Omental fat pad (tissue), 4 donors: ENCODE data around the gene HTR2B. TPM values are rescaled to one million over a fixed set of nuclear protein-coding genes. Genes with fewer than 3 reads are reported as not detected.
"Not testable (repeated sequence)": the region's sequence is repeated elsewhere in the genome, so short reads cannot be mapped to it uniquely, and the experiment has no call there.

Experiments
- ATAC-seq: fragments of 150-250 bp; one replicate; pipeline ENCODE4 v1.9.1; 2016; ENCODE audit warnings: mild to moderate bottlenecking, moderate library complexity; ENCODE audit not compliant: low FRiP score
- DNase-seq: peaks from one replicate; pipeline ENCODE4 v3.0.0-alpha.2; 2019; ENCODE audit warnings: low spot score
- CTCF ChIP-seq, 3 donors: fragments of 450-650 bp; IDR thresholded peaks; one replicate each; pipeline ENCODE4 v1.5.1; 2016 to 2017; ENCODE audit warnings: antibody characterized with exemption in 3 of 3, mild to moderate bottlenecking in 3 of 3, moderate library complexity in 2 of 3
- total RNA-seq, 4 donors: library from RNA; depleted of rRNA; stranded (reverse); fragments of >200 nt; gene quantifications; one replicate each; pipeline ENCODE4 v1.1.0, GENCODE V29; 2016

The HTR2B gene
- total RNA-seq, 4 donors from 2014 or later, result 0.37 to 1.5 (median 0.87) TPM

GRCh38 chr2:231159306-231159705 lies 34.5 kb upstream of the HTR2B start:
- DNase-seq, result no peak
- ATAC-seq, result no peak
- no peak for TF ChIP-seq CTCF (IDR thresholded peaks at IDR 0.05)

- no peak for TF ChIP-seq CTCF (IDR thresholded peaks at IDR 0.05)
- peak; percentile 96 for ATAC-seq
- DNase-seq, result no peak
Observed at GRCh38 chr2:231152800-231153557, 28.1 kb upstream of the HTR2B start.

GRCh38 chr2:231146665-231147064 lies 21.8 kb upstream of the HTR2B start:
- ATAC-seq (no peak), DNase-seq (no peak)
- TF ChIP-seq CTCF (IDR thresholded peaks at IDR 0.05), result no peak

GRCh38 chr2:231144896-231145295 lies 20.1 kb upstream of the HTR2B start:
- no peak for TF ChIP-seq CTCF (IDR thresholded peaks at IDR 0.05)

GRCh38 chr2:231140808-231141207 lies 16.0 kb upstream of the HTR2B start:
- not testable (repeated sequence) for DNase-seq, ATAC-seq

More at GRCh38 chr2:231144896-231145295, 20.1 kb upstream of the HTR2B start:
- ATAC-seq (no peak), DNase-seq (no peak)

GRCh38 chr2:231139796-231140195 lies 15.0 kb upstream of the HTR2B start:
- DNase-seq, result no peak
- no peak for ATAC-seq
- no peak for TF ChIP-seq CTCF (IDR thresholded peaks at IDR 0.05)

- DNase-seq, result no peak
- TF ChIP-seq CTCF (IDR thresholded peaks at IDR 0.05), result no peak
- no peak for ATAC-seq
Observed at GRCh38 chr2:231138699-231139098, 13.9 kb upstream of the HTR2B start.
